Measurements from ENCODE around the gene OIT3.

OIT3 gene

GRCh38 chr10:72952642-72953158, 59.2 kb downstream of the OIT3 start:
- DNase-seq, result no peak

- no peak for DNase-seq
These were observed 60.1 kb downstream of the OIT3 start for GRCh38 chr10:72953687-72954086.

- no peak for DNase-seq
These were observed 60.7 kb downstream of the OIT3 start for GRCh38 chr10:72954230-72954595.

DNA sequence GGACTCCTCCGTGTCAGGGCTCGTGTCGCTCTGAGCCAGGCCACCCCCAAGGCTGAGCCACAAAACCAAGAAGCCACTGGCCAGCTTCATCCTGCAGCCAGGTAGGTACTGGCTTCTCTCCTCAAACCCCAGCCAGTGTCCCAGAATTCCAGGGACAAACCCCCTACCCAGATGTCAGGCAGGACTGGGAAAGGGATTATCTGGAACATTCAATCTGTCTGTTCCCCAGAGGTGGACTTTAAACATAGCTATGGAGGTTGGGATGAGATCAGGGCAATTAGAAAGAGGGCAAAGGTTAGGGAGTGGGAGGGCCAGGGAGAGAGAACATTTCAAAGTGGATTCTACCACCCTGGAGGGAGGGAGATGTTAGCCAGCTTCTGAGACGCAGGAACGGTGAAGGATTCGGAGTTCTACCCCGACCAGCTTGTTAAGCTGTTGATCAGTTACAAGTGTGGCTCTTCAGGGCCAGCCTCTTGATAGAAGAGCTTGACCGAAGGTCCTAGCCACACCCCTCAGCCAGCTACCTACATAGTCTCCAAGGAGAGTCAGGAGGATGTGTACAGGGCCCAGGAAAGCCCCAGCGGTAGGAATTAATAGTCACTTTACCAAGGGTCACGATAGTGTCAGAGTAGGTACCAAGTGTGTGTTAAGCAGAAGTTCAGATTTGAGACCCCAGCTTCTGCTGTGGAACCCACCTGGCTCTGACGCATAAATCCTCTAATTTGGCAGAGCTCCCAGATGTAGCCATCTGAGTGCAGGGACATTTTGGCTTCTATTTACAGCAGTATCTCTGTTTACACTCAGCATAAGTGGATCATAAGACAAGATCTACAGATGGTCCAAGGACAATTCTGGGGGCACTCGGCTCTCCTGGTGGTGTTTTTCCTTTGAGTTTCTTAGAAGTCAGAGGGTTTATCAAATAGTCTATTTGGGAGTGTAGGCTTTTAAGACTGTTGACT, 61.3 kb downstream of the OIT3 start, which contains the start of gene PLA2G12B:
Gene PLA2G12B (minus strand): TSS at position 211 of the 959 bp plus-strand sequence. CDS start 121 bp downstream, at position 90.
- no peak for DNase-seq

DNA sequence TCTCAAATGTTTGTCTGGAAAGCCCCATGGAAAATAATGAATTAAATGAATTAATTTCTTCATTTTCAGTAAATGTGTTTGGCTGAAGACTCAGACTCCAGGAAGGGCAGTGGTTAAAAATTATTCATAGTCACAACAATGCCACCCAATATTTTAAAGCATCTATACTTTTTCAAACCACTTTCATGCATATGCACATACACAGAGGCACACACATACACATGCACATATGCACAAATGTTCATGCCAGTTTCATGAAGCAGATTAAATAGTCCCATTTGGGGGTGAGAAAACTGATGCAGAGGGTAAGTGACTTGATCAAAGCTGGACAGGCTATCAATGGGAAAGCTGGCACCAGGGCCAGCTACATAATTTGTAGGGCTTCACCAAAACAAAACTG, 62.5 kb downstream of the OIT3 start:
- no peak for DNase-seq

DNA sequence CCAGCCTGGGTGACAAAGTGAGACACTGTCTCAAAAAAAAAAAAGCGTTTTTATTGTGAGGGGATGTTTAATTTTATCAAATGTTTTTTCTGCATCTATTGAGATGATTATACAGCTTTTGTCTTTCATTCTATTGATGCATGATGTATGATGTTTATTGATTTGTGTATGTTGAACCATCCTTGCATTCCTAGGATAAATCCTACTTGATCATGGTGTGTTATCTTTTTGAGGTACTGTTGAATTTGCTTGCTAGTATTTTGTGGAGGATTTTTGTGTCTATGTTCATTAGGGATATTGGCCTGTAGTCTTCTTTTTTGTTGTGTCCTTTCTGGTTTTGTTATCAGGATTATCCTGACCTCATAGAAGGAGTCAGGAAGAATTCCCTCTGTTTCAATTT, 83.3 kb downstream of the OIT3 start:
- DNase-seq, result no peak

DNA sequence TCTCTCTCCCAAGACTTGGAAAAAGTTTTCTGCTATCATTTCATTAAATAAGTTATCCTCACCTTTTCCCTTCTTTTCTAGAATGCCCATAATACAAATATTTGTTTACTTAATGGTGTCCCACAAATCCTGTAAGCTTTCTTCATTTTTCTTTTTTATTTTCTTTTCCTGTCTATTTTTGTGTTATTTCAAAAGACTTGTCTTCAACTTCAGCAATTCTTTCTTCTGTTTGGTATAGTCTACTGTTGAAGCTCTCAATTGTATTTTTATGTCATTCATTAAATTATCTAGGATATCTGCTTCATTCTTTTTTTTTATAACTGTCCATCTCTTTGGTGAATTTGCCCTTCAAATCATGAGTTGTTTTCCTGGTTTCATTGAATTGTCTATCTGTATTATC, 86.2 kb downstream of the OIT3 start:
- no peak for DNase-seq

GRCh38 chr10:72980348-72980747, 86.8 kb downstream of the OIT3 start:
- no peak for DNase-seq

DNA sequence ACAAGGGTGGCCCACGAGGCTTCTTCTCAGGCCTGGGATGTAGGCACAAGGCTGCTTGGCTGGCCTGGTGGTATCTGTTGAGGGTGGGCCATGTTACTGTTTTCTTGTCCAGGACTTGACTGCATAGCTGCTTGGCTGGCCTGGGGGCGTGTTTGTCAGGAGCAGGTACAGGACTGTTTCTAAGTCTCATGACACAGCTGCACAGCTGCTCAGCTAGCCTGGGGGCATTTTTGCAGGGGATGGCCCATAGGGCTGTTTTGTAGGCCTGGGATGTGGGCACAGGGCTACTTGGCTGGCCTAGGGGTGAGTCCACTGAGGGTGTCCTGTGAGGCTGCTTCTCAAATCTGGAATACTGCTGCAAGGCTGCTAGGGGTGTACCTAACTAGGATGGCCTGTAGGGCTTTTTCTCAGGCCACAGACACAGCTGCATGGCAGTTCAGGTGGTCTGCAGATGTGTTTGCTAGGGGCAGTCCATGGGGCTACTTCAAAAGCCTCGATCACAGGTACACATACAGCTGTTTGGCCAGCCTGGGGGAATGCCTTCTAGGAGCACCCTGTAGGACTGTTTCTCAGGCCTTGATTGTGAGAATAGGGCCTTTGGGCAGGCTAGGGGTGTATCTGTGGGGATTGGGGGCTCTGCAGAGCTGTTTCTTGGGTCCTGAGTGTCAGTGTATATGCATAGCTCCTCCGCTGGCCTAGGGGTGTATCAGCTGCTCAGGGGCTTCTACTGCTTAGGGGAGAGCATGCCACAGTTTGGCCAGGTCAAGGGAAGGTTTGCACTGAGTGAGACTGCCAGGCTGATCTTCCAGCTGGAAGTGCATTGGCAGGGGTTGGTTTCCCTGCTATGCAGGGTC, 87.7 kb downstream of the OIT3 start:
- no peak for DNase-seq

DNA sequence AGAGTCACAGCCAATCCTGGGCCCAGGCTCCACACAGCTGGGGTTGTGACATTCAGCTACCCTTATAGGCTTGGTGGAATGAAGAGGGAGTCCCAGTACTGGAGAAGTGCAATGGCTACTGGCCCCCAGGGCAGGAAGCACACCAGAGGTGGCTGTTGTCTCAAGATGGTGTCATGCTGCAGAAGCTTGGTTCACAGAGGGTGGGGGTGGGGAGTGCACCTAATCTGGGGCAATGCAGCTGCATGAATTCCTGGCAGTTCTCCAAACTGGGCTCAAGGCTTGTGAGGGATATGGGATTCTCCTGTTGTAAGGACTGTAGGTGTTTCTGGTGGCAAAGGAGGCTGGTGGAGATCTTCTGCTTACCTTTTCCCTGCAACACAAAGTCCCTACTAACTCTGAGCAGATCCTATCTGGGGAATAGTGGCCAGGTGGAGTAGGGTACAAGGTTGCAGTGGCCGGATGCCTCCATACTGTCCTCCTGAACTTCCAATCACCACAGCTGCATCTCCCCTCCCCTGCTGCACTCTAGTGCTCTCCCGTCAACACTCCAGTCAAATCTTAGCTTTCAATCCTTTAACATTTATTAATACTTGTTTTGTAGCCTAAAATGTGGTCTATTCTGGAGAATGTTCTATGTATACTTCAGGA, 88.5 kb downstream of the OIT3 start:
- DNase-seq, result no peak
